H1 (cell line): ENCODE results near the gene YPEL4. TPM values are rescaled to one million over a fixed set of nuclear protein-coding genes. Genes with fewer than 3 reads are reported as not detected.

Experiments
- ASH2L ChIP-seq: fragments of 200-600, 300-600 bp; sonication (generic); IDR thresholded peaks from one replicate; pipeline ENCODE4 v1.7.1; 2017; ENCODE audit warnings: low read length
- BCL11A ChIP-seq, 2 experiments: IDR thresholded peaks; one replicate each; pipeline ENCODE4 v1.6.1; 2011; ENCODE audit warnings: low read depth in 2 of 2, low read length in 2 of 2, mild to moderate bottlenecking in 2 of 2
- CTBP2 ChIP-seq: IDR thresholded peaks from 2 replicates; pipeline ENCODE4 v1.7.0; 2011; ENCODE audit warnings: borderline replicate concordance, mild to moderate bottlenecking, moderate library complexity, mixed read lengths, low read length; ENCODE audit not compliant: insufficient read depth, insufficient read length
- polyA plus RNA-seq, 7 experiments: library from polyadenylated mRNA; depleted of rRNA in 3 of 7; stranded (reverse) in 5 of 7; unstranded in 2 of 7; fragments of >200 nt in 5 of 7; fragments of 200-250 nt in 2 of 7; gene quantifications; 1 replicate in 5 of 7; 2 replicates in 1 of 7; 4 replicates in 1 of 7; pipeline versions ENCODE4 v1.2.1 to v1.2.3, GENCODE V29; 2011 to 2013; ENCODE audit warnings: missing spikeins in 2 of 7, mixed read lengths in 2 of 7
- total RNA-seq: library from RNA; stranded (reverse); fragmentation: NEBNext Ultra II Directional; extraction: Animal tissue kit (Norgen Biotek cat#: 25700); gene quantifications from 2 replicates; pipeline ENCODE4 v1.2.1, GENCODE V29; 2021
- TF ChIP-seq, protein P1 (sequence below): IDR thresholded peaks from 2 replicates; pipeline ENCODE4 v1.6.1; 2011; ENCODE audit warnings: low read depth, mild to moderate bottlenecking, low read length; ENCODE audit not compliant: insufficient read depth

YPEL4 gene
- total and polyA plus RNA-seq, 2 of the 8 experiments (the other 6 are each of a cell fraction or from before 2014, with no cell fraction given), result 0.13 to 0.38 TPM

GRCh38 chr11:57618438-57618837 lies 31.3 kb downstream of the YPEL4 start (continued):
- TF ChIP-seq CTBP2 (no peak), BCL11A (IDR thresholded peaks at IDR 0.05; ENCODE audit: low read depth in 2 of 2, low read length in 2 of 2) (no peak), ASH2L (no peak)
- TF ChIP-seq, protein P1, sequence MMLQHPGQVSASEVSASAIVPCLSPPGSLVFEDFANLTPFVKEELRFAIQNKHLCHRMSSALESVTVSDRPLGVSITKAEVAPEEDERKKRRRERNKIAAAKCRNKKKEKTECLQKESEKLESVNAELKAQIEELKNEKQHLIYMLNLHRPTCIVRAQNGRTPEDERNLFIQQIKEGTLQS, result no peak
